OCI-LY7 (cell line): Measurements from ENCODE around the gene RDH5. TPM values are rescaled to one million over a fixed set of nuclear protein-coding genes. Genes with fewer than 3 reads are reported as not detected.
A peak's percentile ranks its signal among the peaks of the same experiment; 100 is the strongest.

Experiments used
- BruUV-seq: library from RNA; stranded (reverse); fragments of 400-500 nt; replicated peaks from 2 replicates; lab custom pipeline; 2021; lab: Mats Ljungman, UMichigan
- CTCF ChIA-PET: fragments of 300-600 bp; sonication (Branson Sonifier 250); formaldehyde crosslinking; loops from one replicate; lab custom pipeline; 2022; ENCODE audit warnings: antibody characterized with exemption; ENCODE audit not compliant: unreplicated experiment; lab: Charles Lee
- POLR2A ChIA-PET: fragments of 300-600 bp; sonication (Branson Sonifier 250); formaldehyde crosslinking; loops from one replicate; lab custom pipeline; 2022; ENCODE audit warnings: antibody characterized with exemption; lab: Charles Lee
- DNase-seq: peaks from one replicate; pipeline ENCODE4 v3.0.0-alpha.2; 2015; ENCODE audit warnings: low spot score
- H2AFZ ChIP-seq: fragments of 200-600 bp; sonication (generic), shearing (Covaris generic); 2 replicates; pipeline ENCODE4 v1.6.1; 2014; ENCODE audit warnings: mild to moderate bottlenecking, antibody characterized with exemption, low read length, moderate library complexity
- H3K27ac ChIP-seq: fragments of 200-600 bp; sonication (generic); 2 replicates; pipeline ENCODE4 v1.5.1; 2014; ENCODE audit warnings: mixed run types, low read depth, mild to moderate bottlenecking, moderate library complexity, low read length, inconsistent platforms; ENCODE audit not compliant: poor library complexity, severe bottlenecking
- H3K36me3 ChIP-seq: fragments of 200-600 bp; sonication (generic); 2 replicates; pipeline ENCODE4 v1.6.1; 2014; ENCODE audit warnings: mild to moderate bottlenecking, antibody characterized with exemption, low read length, moderate library complexity, mixed read lengths; ENCODE audit not compliant: insufficient read depth
- H3K4me1 ChIP-seq: fragments of 200-600 bp; sonication (generic); 2 replicates; pipeline ENCODE4 v1.5.1; 2014; ENCODE audit warnings: mild to moderate bottlenecking, low read length; ENCODE audit not compliant: insufficient read depth, poor library complexity, severe bottlenecking
- H3K4me2 ChIP-seq: fragments of 200-600 bp; sonication (generic); 2 replicates; pipeline ENCODE4 v1.6.1; 2014; ENCODE audit warnings: mild to moderate bottlenecking, low read length
- H3K4me3 ChIP-seq: fragments of 200-600 bp; sonication (generic); 2 replicates; pipeline ENCODE4 v1.5.1; 2014; ENCODE audit warnings: mild to moderate bottlenecking, low read depth, low read length; ENCODE audit not compliant: poor library complexity, severe bottlenecking
- H3K79me2 ChIP-seq: fragments of 200-600 bp; sonication (generic); 2 replicates; pipeline ENCODE4 v1.6.1; 2016; ENCODE audit warnings: low read depth, mild to moderate bottlenecking, low read length, moderate library complexity, mixed read lengths; ENCODE audit not compliant: insufficient read depth
- H3K9me2 ChIP-seq: fragments of 200-600 bp; sonication (generic); 2 replicates; pipeline ENCODE4 v1.6.1; 2016; ENCODE audit warnings: mild to moderate bottlenecking, low read length, mixed read lengths; ENCODE audit not compliant: insufficient read depth
- H3K9me3 ChIP-seq: fragments of 200-600 bp; sonication (generic); 2 replicates; pipeline ENCODE4 v1.6.1; 2014; ENCODE audit warnings: mild to moderate bottlenecking, mixed run types, low read length, mixed read lengths
- H4K20me1 ChIP-seq: fragments of 200-600 bp; sonication (generic); 2 replicates; pipeline ENCODE4 v1.6.1; 2014; ENCODE audit warnings: mild to moderate bottlenecking, antibody characterized with exemption, low read length, moderate library complexity, mixed read lengths; ENCODE audit not compliant: insufficient read depth
- CTCF ChIP-seq: fragments of 200-600 bp; sonication (generic); conservative IDR thresholded peaks from 2 replicates; pipeline ENCODE4 v1.5.1; 2014; ENCODE audit warnings: mild to moderate bottlenecking, antibody characterized with exemption, low read length, moderate library complexity, mixed read lengths
- EZH2phosphoT487 ChIP-seq: fragments of 200-600 bp; sonication (generic); IDR thresholded peaks from 2 replicates; pipeline ENCODE4 v1.6.1; 2018; ENCODE audit warnings: low read depth, borderline replicate concordance, mild to moderate bottlenecking, mixed run types, antibody characterized with exemption, low read length, moderate library complexity, mixed read lengths
- intact Hi-C: fragments of 100-400 bp; cut with micrococcal nuclease; formaldehyde crosslinking; loops from one replicate; pipeline ENCODE4 v1.10.0; 2022; ENCODE audit not compliant: unreplicated experiment
- total RNA-seq, 2 experiments: library from RNA; depleted of rRNA in 1 of 2; stranded (reverse); fragments of >200 nt in 1 of 2; shearing (Covaris generic) in 1 of 2; gene quantifications; 2 replicates each; pipeline ENCODE4 v1.2.3, GENCODE V29; 2014 to 2022

Gene RDH5
- total RNA-seq, 2 experiments from 2014 or later = 6.2 to 20.1 TPM

- no peak overlapping the region for H3K27ac ChIP-seq
- intact Hi-C loops = loop anchor here (1.0 to 2.0 kb wide), 5 partner anchors 58 to 450 kb away; partner anchors contain the start of genes RPL41, SARNP and SMARCC2
- TF ChIP-seq CTCF (no peak; the same call in 1 of the 2 replicates), EZH2phosphoT487 (no peak)
- H4K20me1 ChIP-seq = no peaks in the 10 kb centered on the region
- H3K9me2 ChIP-seq = no peaks in the 10 kb centered on the region
- BruUV-seq = no TSS peak
- peaks cover 27% of the 10 kb centered on the region for H3K4me1 ChIP-seq
- H3K9me3 ChIP-seq = no peaks in the 10 kb centered on the region
- POLR2A ChIA-PET = interaction anchor here (1.1 to 3.1 kb wide), 11 partner anchors 8 to 1708 kb away, joined by 3 to 14 read pairs (median 4); partner anchors contain the start of genes BLOC1S1, CD63, ESYT1 and ORMDL2
- CTCF ChIA-PET = interaction anchor here (0.6 to 2.9 kb wide), 8 partner anchors 9 to 302 kb away, joined by 3 to 19 read pairs (median 4); partner anchors contain the start of genes CD63 and ORMDL2
- H3K79me2 ChIP-seq = peaks cover 4% of the 10 kb centered on the region; the same call in 1 of the 2 replicates
- no peak for DNase-seq
- peak overlapping the region; percentile 79; the same call in 1 of the 2 replicates for H2AFZ ChIP-seq
- no peaks in the 10 kb centered on the region for H3K36me3 ChIP-seq
- peak overlapping the region; percentile 72 for H3K4me3 ChIP-seq
- no peak overlapping the region; the same call in 1 of the 2 replicates for H3K4me2 ChIP-seq
These were observed 18.8 kb downstream of the RDH5 start for GRCh38 chr12:55739025-55739378.

GRCh38 chr12:55741931-55742680, 21.9 kb downstream of the RDH5 start:
- Histone ChIP-seq H4K20me1 (peaks cover 17% of the 10 kb centered on the region; the same call in 1 of the 2 replicates), H3K4me3 (peak overlapping the region; percentile 60), H3K36me3 (peaks cover 10% of the 10 kb centered on the region; the same call in 1 of the 2 replicates), H3K4me1 (peaks cover 51% of the 10 kb centered on the region), H3K79me2 (peaks cover 18% of the 10 kb centered on the region; the same call in 1 of the 2 replicates), H3K9me2 (no peaks in the 10 kb centered on the region), H3K9me3 (no peaks in the 10 kb centered on the region), H3K27ac (no peak overlapping the region), H3K4me2 (peak overlapping the region; percentile 69), H2AFZ (peak overlapping the region; percentile 38; the same call in 1 of the 2 replicates)
- intact Hi-C loops = no loop called here
- no peak for DNase-seq
- BruUV-seq = no TSS peak
- ChIA-PET POLR2A (interaction anchor here (0.7 to 1.1 kb wide), 4 partner anchors 13 to 295 kb away, joined by 3 read pairs; no protein-coding TSS in a partner anchor), CTCF (interaction anchor here (0.5 to 1.3 kb wide), 4 partner anchors 17 to 76 kb away, joined by 3 to 6 read pairs (median 4); partner anchors contain the start of genes ORMDL2 and SARNP)
- TF ChIP-seq EZH2phosphoT487 (no peak), CTCF (no peak)
